ENCODE results near the gene MYO5B. TPM values are rescaled to one million over a fixed set of nuclear protein-coding genes. Genes with fewer than 3 reads are reported as not detected.

The MYO5B gene
- total RNA-seq, 4 donors from 2014 or later: 0.29 to 14.7 (median 1.2) TPM

DNA sequence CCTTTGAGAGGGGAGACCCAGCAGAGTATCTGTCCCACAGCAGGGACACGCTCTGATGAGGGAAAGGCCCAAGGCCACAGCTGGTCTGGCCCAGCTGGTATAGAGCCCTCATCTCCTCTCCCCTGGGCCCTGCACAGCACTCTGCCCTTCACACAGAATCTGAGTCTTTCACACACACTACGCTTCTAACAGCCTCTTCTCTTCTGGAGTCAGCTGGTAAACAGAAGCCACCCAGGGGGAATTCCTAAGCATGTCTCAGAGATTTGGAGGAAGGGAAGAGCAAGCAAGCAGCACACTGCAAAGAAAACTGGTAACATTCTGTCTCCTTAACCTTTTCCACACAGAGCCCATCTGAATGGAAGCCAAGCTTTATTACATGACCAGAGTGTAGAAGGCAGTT, 260.5 kb downstream of the MYO5B start:
- Histone ChIP-seq H3K27ac (no peak overlapping the region), H3K4me3 (no peak overlapping the region), H3K27me3 (no peaks in the 10 kb centered on the region), H3K4me1 (no peaks in the 10 kb centered on the region), H3K36me3 (no peaks in the 10 kb centered on the region), H3K9me3 (no peaks in the 10 kb centered on the region)
- DNase-seq: no peak
- intact Hi-C loops (cut with DNase I; ENCODE audit: low total_unique reads): no loop called here
- no peak for TF ChIP-seq POLR2A (IDR thresholded peaks at IDR 0.05)

DNA sequence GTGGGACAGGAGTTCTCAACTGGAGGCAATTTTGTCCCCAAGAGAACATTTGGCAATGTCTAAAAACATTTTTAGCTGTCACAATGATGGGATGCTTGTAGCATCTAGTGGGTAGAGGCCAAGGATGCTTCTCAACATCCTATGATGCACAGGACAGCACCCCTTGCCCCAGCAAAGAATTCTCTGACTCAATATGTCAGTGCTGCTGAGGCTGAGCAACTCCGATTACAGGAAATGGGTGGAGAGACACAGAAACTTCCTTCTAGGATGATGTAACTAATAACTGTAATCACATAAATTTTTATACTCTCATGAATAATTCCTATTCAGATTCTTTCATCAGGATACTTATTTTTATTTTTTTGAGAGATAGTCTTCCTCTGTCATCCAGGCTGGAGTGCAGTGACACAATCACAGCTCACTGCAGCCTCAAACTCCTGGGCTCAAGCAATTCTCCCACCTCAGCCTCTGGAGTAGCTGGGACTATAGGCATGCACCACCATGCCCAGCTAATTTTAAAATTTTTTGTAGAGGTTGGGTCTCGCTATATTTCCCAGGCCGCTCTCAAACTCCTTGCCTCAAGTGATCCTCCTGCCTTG, 261.3 kb downstream of the MYO5B start:
- Histone ChIP-seq H3K27me3 (no peaks in the 10 kb centered on the region), H3K36me3 (no peaks in the 10 kb centered on the region), H3K27ac (no peak overlapping the region), H3K4me3 (no peak overlapping the region), H3K9me3 (no peaks in the 10 kb centered on the region), H3K4me1 (no peaks in the 10 kb centered on the region)
- TF ChIP-seq, protein P1, sequence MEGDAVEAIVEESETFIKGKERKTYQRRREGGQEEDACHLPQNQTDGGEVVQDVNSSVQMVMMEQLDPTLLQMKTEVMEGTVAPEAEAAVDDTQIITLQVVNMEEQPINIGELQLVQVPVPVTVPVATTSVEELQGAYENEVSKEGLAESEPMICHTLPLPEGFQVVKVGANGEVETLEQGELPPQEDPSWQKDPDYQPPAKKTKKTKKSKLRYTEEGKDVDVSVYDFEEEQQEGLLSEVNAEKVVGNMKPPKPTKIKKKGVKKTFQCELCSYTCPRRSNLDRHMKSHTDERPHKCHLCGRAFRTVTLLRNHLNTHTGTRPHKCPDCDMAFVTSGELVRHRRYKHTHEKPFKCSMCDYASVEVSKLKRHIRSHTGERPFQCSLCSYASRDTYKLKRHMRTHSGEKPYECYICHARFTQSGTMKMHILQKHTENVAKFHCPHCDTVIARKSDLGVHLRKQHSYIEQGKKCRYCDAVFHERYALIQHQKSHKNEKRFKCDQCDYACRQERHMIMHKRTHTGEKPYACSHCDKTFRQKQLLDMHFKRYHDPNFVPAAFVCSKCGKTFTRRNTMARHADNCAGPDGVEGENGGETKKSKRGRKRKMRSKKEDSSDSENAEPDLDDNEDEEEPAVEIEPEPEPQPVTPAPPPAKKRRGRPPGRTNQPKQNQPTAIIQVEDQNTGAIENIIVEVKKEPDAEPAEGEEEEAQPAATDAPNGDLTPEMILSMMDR (IDR thresholded peaks at IDR 0.05): no peak
- no peak for TF ChIP-seq POLR2A (IDR thresholded peaks at IDR 0.05)
- DNase-seq: no peak
- intact Hi-C loops (cut with DNase I; ENCODE audit: low total_unique reads): no loop called here

DNA sequence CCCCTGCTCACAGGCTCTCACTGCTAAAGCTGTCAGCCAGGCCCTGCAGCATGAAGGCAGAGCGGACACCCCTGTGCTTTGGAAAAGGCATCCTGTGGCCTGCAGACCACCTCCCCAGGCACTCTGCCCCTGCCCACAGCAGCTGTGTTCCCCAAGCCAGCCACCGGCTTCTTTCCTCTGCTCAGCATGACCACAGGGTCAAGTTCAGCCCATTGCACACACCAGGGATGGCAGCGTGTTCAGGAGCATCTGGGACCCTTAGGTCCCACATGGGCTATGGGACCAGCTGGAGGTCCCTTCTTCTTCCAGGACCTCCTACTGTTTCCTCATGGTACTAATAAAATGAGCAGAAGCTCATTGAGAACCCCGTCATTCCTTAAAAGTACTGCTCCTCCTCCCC, 263.2 kb downstream of the MYO5B start:
- Histone ChIP-seq H3K9me3 (no peaks in the 10 kb centered on the region), H3K4me3 (no peak overlapping the region), H3K36me3 (no peaks in the 10 kb centered on the region), H3K4me1 (no peaks in the 10 kb centered on the region), H3K27me3 (no peaks in the 10 kb centered on the region), H3K27ac (no peak overlapping the region)
- no peak for DNase-seq
- intact Hi-C loops (cut with DNase I; ENCODE audit: low total_unique reads): no loop called here
- TF ChIP-seq, protein P1 (IDR thresholded peaks at IDR 0.05): no peak
- no peak for TF ChIP-seq POLR2A (IDR thresholded peaks at IDR 0.05)

DNA sequence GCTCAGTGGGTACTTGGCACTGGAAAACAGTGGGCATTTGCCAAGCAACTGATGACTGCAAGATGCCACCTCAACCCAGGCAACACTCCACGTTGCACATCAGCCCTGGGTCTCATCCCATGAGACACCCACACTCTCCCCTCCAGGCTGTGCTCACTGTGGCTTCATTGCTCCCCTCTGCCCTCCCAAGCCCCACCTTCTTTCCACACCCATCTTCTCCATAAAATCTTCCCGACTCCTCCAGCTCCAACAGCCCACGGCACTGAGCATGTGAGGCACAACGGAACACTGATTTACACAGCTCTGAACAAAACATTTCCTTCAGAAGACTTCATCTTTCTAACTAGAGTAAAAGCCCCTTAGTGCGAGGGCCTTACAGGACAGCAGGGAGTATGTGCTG, 263.8 kb downstream of the MYO5B start:
- H3K27me3 ChIP-seq: no peaks in the 10 kb centered on the region
- no peak overlapping the region for H3K4me3 ChIP-seq
- H3K36me3 ChIP-seq: no peaks in the 10 kb centered on the region
- TF ChIP-seq POLR2A (IDR thresholded peaks at IDR 0.05): no peak
- TF ChIP-seq, protein P1 (IDR thresholded peaks at IDR 0.05): no peak
- H3K4me1 ChIP-seq: no peaks in the 10 kb centered on the region
- no peak overlapping the region for H3K27ac ChIP-seq
- H3K9me3 ChIP-seq: no peaks in the 10 kb centered on the region
- intact Hi-C loops (cut with DNase I; ENCODE audit: low total_unique reads): no loop called here
- no peak for DNase-seq

DNA sequence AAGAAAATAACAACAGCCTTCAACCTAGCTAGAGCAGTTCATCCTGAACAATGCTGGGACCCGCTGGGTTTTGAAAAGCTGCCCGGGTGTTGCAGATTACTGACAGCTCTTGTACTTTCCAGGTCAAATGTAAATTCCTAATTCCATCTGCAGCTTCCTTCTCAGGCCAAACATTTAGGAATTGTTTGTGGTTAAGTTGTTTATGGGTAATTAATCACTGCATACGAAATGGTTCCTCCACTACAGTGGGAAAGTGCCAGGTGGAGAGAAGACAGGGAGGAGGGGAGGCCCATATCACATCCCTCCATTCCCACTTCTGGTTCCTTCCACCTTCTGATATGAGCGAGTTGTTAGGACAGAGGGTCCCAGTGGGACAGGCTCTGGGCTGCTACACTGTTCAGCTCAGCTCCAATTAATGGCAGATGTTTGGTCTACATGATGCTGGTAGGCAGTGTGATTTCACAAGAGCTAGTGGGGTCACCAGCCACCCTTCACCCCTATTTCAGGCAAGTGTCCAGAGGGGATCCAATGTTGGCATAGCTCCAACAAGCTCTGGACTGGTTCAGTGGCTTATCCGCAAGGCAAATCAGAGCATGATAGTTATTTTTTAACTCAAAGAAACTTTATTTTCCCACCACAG, 268.7 kb downstream of the MYO5B start:
- no peak overlapping the region for H3K4me3 ChIP-seq
- no peak for DNase-seq
- no peaks in the 10 kb centered on the region for H3K9me3 ChIP-seq
- TF ChIP-seq POLR2A (IDR thresholded peaks at IDR 0.05): no peak
- TF ChIP-seq, protein P1 (IDR thresholded peaks at IDR 0.05): no peak
- H3K4me1 ChIP-seq: no peaks in the 10 kb centered on the region
- intact Hi-C loops (cut with DNase I; ENCODE audit: low total_unique reads): no loop called here
- H3K27ac ChIP-seq: no peak overlapping the region
- H3K27me3 ChIP-seq: no peaks in the 10 kb centered on the region
- H3K36me3 ChIP-seq: no peaks in the 10 kb centered on the region
